SIG-M5 treated with dmso at 0.1 percent for 504 hours (cell line): Measurements from ENCODE around the gene HOXC6.

ENCODE experiments used
- DNase-seq: peaks from one replicate; lab custom pipeline; 2025; ENCODE audit not compliant: unreplicated experiment; lab: John Stamatoyannopoulos, UW

Gene HOXC6

DNA sequence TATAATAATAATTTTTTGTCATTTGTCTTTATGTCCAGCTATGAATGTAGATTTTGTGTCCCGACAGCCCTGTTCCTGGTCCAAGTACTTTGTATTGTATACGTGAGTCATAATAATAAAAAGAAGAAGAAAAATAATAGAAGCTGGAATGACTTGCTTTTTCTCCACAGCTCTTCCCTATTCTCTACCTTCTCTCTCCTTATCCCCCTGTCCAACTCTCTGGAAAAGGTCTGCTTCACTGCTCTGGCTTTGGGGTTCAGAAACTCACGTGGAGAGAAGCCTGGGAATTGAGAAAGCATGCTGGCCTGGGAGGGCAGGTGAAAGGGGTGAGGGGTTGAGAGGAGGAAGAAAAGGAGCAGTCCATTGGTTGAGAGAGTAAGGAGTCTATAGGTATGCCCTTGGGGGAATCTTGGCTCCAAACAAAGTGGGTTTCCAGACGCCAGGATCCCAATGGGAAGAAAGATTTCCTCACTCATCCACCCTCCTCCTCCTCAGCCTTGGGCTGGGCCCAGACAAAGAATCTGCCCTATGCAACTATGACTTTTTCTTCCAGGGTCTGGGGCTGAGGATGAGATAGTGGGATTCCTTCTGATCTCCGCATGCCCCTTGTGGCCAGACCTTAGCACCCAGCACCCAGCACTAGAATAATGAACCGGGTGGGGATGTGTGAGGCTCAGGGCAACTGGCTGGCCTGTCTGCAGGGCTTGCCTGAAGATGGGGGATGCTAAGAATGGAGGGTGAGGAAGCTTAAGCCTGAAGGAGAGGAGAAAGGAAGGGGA, 15.4 kb upstream of the HOXC6 start:
- peak; percentile 21 for DNase-seq

DNA sequence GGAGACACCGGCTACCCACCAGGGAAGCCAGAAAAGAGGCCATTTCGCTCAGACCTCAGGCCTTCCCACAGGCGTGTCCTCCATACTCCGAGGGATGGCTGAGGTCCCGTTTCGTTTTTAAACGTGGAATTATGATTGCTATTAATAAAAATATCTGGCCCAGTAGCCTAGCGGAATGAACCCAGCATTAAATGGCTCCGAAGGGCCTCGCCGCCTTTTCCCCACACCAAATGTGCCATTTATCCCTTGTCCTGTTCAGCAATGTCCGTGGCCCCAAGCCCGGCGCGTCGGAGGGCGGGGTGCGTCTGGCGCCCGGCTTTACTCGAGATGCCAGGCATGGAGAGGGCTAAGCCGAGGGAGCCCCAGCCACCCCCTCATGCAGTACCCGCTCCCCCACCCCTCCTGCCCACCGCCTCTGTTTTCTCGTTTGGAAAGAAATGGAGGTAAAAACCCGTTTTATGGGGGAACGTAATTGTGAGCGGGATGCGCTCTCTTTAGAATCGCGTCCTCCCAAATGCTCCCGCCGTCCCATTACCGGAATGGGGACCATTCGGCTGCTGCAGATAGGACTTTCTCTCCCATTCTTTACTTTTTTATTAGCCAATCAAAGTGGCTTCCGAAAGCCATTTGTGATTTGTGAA, 13.7 kb upstream of the HOXC6 start:
- no peak for DNase-seq

DNA sequence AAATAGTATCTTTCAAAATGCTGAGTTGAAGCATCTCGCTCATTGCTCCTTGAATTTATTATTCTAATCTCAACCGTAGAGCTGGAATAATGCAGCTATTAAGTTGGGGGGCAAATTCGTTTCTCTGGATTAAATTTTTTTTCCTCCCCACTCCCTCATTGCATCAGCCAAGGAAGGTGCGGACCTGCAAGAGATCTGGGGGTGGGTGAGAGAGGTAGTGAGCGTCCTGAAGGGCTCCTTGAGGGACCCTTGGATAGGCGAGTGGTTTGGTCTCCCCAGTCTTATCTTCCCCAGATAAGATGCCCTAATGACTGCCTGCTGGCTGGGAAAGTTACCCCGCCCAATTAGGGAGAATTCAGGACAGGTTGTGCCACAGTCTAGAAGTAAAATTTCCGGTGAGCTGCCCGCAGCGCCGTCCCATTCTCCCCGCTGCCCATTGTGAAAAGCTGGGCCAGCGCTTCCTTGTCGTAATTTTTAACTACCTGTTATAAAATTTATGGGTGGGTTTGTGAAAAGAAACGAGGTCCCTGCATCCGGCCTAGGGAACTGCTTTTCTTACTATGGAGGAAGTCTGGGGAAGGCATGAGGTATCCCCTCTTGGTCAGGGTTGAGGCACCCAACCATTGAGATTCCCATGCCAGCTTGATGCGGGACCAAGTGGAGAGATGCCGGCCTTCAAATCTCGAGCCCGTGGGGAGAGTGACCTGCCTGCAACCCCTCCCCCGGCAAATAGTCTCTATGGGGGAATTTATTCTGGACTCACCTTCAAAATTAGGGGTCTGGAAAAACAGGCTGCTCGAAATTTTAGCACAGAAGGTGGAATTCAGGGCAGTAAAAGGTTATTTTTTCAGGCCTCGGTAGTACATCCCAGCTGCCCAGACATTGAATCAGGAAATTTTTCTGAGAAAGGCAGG, 13.0 kb upstream of the HOXC6 start:
- no peak for DNase-seq

DNA sequence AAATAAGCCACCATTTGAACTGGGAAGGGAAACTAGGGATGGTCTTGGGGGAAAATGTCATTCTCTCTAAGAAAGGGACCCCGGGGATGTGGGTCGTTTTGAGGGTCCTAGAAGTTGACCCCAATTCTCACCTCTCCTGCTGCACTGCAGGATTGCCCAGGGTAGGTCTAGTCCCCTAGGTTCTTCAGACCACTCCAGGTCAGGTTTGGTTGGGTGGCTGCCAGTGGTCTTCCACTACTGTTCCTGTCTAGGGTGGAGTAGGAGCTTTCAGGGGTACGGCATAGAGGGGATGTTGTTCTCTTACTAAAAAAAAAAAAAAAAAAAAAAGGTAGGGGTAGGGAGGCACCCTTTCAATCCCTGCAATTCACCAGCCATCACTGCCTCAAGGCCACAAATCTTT, 12.2 kb upstream of the HOXC6 start:
- DNase-seq: no peak

DNA sequence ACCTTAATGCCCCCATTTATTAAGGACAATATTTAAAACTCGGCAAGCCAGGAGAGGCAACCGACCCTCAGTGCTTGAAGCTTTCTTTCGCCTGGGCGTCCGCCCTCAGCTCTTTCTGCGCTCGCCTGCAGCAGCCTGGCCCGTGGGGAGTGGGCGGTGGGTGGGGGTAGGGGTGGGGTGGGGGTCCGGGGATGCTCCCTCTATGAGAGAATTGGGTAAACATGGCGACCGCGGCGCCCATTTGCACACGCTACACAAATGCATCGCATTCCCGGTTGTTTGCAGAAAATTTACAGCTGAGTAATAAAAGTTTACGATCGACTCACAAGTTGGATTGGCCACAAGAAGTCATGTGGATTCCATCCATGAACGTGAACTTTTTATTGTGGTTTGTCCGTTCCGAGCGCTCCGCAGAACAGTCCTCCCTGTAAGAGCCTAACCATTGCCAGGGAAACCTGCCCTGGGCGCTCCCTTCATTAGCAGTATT, 11.7 kb upstream of the HOXC6 start:
- DNase-seq: no peak

DNA sequence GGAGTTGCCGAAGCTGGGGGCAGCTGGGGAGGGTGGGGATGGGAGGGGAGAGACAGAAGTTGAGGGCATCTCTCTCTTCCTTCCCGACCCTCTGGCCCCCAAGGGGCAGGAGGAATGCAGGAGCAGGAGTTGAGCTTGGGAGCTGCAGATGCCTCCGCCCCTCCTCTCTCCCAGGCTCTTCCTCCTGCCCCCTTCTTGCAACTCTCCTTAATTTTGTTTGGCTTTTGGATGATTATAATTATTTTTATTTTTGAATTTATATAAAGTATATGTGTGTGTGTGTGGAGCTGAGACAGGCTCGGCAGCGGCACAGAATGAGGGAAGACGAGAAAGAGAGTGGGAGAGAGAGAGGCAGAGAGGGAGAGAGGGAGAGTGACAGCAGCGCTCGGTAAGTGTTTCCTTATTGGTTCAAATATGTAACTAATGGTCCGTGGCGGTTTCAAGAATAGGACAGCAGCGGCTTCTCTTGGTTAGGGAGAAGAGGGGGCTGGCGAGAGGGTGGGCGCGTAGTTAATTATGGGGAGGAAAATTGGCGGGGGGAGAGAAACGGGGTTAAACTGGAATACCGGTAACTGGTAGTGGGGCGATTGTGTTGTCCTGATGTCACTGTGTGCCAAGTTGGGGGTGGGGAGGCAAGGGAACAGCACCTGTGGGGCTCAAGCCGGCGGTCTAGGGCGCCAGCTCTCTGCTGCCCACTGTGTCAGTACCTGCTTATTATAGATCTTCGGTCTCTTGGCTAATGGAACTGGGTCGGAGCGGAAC, 11.0 kb upstream of the HOXC6 start:
- DNase-seq: peak; percentile 62

DNA sequence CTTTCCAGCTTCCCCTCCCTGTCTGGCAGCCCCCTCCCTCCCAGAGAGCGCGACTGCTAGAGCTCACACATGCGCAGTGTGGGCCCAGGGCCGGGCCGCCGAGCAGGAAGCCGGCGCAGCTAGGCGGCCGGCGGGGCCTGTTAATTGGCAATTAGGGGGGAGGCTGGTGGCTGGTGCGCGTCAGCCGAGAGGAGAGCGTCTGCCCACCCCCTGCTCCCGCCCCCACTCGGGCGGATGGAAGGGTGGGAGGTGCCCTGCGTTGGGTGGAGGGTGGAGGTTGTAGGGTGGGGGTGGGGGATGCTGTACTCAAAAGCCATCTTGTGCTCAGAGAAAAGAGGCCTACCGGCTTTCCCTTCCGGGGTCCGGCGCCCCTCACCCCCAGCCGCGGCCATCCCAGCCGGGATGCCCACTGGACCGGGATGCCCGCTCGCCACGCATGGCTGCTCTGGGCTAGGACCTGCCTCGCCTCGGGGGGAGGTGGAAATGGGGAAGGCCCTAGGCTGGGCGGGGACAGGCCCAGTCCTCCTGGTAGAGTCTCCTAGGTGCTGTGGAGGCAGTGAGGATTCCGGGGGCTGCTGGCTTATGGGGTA, 10.3 kb upstream of the HOXC6 start:
- DNase-seq: peak; percentile 82

DNA sequence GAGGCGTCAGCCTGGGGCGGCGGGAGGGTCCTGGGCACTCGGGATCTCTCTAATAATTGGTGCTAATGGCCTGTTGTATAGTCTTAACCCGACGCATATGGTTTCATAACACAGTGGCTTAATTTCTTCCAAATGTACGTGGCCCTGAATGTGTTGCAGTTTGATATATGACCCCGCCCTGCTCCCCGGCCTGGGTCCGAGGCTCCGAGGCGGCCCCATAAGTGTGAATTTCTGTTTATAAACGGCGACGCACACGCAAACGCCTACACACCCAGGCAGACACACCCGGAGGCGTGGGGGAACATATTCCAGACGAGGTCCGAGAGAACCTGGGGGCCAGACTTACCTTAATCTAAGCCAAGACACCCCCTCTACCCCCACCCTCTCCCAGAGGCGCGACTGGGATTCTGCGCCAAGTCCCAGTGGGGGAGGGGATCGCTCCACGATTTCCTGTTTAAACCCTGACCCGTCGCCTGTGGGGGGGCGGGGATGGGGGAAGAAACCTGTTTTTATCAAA, 9.7 kb upstream of the HOXC6 start:
- no peak for DNase-seq

DNA sequence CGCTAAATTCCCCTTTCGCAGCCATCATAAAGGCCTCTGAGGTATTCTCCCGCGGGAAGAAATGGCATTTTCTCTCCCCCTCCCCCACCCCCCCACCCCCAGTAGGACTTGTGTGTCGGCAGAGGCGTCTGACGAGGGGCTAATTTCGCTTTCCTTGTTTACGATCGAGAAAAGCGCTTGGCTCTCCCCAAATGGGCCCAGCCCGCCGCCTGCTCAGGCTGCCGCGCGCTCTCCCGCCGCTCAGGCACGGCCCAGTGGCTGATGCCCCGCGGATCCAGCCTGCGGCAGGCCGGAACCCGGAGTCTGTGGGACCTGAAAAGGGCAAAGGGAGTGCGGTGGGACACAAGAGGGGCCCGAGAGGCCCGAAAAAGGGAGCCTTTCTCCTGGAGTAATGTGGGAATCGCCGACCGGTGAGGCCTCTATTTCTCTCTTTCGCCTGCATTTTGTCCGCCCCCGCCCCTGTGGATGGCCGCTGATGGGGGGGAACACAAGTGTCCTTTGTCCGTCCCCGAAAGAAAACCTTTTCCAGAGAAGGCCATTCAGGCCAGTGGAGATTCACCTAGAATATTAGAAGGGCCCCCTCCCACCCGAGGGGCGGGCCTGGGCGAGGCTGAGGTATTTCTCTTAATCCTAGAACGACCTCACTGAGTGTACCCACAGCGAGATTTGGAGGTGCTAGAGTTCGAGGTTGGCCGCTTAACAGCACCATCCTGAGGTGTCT, 9.0 kb upstream of the HOXC6 start:
- no peak for DNase-seq

DNA sequence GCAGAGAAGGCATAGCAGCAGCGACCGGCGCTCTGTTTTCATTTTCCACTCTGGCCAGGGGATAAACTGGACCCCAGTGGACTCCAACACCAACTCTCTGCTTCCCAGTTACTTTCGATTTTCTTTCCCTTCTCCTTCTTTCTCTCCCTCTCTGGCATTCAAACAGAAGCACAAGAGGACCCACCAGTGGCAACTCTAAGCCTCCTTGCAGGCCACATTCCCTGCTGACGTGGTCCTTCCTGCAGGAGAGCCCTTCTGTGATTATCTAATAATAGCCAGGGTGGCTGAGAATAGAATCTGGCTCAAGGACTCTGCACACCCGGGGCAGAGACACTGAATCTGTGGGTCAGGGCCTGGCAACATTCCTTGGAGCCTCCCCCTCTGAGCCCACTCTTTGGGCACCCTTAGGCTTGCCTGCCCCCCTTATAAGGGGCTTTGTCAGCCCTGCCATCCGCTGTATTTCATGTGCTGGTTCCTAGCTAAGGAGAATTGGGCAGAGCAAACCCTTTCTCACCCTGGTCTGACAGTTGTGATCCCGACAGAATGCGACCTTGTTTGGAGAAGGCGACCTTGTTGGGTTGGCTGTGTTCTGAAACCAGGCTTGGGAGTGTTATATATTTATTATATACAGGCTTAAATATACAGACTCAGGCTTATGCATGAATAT, 8.2 kb upstream of the HOXC6 start:
- DNase-seq: no peak

DNA sequence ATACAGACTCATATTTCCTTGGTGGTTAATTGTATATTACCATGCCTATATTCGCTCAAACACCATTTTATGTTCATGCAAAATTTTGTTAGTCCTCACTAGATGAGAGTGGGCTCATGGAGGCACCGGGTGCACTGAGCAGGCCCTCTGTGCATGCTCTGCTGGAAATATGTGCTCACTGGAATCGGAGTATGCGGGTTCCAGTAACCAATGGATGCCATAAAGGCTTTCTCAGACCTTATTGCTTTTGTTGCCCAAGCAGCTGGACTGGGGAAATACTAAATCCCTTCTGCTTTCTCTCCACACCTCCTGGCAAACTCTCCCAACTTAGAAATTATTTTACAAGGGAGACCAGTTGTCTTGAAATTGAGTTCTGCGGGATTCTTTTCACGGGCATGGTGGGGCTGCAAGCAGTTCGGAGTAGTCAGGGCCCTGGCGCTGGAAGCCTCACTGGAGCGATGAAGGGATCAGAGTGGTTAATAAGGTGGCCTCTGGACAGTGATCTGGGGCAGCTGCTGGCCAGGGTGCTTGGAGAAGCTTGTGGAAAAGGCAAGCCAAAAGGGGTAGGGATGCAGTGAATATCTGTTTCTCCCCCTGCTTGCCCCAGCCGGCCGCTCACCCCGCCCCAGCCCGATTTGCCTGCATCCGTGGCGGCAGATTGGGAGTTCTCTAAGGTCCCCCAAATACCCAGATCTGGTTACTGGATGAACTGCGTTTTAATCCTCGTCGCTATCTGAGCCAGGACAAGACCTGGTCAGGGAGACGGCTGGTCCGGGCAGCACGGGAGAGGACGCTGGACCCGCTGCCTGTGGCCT, 7.4 kb upstream of the HOXC6 start:
- DNase-seq: no peak

DNA sequence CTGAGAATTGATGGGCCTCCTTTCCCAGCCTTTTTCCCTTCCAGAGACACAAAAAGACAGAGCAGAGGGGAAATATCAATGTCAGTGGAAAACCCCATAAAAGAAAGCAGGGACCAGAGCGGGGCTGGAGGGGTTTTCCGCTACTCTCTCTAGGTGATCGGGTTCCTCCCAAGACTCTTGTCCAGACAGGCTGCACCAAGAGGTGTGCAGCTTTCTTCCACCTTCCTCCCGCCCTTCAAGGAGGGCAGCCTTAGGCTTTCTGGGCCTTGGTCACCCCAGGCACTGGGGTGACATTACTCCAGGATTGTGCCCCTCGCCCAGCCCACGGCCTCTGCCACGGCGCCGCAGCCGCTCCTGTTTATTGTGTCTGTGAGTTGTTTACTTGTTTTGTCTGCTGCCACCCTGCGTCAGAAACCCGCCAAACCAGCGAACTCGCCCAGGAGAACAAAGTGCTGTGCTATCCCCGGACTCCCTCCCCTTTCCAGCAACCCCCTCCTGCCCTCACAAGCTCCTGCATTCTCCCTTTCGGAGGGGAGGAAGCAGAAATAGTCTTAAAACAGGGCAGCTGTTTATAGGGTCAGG, 6.7 kb upstream of the HOXC6 start:
- no peak for DNase-seq

DNA sequence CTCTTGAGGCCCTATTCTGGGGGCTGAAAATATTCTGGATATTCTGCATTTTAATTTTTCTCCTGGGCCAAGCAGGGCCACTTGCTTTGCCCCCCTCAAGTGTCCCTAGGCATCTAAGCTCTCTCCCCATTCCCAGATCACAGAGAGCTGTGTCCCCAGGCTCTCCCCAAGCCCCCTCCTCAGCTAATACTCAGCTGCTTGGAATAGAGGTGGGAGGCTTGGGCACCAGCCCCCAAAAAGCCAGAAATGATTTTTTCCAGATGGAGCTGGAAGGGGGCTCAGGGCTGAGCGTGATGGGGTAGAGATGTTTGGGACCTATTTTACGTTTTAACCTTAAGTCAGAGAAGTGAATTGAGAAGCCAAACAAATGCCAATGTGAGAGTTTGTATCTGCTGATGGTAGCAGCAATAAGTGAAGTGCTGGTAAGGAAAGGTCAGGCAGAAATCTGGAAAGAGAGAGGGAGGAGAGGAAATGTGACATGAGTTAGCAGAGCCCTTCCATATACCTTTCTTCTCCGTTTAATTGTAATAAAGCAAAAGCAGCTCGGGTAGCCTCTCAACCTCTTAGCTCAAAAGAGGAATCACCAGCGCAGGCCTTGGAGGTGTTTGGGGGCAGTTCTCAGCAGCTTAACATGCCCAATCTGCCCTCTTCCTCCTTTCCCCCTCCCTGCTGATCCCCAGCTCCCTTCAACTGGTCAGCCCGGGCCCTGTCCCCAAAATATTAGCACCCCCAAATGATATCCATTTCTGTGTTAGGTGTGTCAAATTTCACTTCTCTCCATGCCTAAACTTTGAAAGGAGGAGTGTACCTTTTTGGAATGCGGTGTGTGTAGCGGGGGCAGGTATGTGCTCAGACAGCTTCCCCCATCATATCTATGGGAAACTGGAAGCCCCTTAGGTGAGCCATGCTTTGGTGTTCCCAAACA, 5.0 kb upstream of the HOXC6 start:
- no peak for DNase-seq

DNA sequence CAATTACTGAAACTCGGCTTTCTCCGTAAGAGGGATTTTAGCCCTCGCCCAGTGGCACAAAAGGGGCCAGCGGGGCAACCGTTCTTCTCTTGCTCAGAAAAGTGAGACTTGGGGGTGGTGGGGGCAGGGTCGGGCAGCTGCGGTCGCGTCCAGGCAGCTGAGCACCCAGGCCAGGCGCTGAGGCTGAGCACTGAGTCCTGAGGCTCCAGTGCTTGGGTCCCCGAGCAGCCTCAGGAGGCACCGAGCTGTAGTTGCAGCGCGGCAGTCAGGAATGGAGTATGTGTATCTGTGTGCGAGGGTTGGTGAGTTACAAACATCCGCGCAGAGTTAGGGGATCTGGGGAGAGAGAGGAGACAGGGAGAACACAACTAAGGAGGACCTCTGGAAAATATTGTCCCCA, 4.1 kb upstream of the HOXC6 start:
- no peak for DNase-seq

DNA sequence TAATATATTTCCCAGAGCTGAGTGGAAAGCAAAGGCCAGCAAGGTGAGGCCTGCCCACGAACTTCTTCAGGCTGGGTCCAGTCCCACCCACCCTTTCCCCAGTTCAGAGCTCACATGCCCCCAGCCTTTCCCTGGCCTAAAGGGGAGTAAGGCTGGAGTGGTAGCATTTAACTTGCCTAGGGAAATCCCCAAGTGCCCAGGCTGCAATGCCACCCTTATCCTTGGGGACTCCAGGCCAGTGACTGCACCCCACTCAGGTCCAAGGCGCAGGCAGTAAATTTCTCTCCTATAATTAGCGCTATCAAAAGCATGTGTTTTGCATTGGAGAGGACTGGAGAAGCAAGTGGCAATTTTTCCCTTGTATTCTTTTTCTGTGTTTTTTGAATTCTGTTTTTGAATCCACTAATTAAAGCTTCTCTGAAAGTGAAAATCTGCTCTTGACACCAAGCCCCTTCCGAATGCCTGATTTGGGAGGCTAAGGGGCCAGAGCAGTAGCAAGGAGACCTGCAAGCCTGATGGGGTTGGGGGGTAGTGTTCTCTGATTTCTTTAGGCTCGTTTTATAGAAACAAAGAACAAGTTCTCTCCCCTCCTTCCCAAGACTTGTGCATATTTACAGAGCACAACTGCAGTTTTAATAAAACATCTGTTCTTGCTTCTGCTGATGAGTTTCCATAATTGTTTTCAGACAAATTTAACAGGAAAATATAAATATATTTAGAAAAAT, 3.5 kb upstream of the HOXC6 start:
- no peak for DNase-seq
